ENCODE results near the gene SCTR.
"Not testable (repeated sequence)": the region's sequence is repeated elsewhere in the genome, so short reads cannot be mapped to it uniquely, and the experiment has no call there.

Gene SCTR

DNA sequence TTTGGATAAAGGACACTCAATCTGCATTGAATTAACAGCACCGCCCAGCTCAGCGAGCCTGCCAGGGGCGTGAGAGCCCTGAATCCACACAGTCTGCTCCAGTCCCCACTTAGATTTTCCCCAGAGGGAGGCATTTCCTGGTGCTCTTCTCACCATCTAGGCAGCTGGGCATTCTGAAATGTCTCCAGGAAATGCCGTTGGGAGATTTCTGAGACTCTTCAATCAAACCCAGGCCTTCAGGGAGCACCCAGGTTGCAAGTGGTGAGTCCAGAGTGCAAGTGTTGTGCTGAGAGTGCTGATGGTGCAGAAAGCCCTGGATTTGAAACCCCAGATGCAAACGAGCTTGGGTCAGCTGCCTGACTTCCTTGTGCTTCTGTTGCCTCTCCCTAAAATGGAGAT lies 116.1 kb downstream of the SCTR start:
- DNase-seq (ENCODE audit: low spot score), result no peak

DNA sequence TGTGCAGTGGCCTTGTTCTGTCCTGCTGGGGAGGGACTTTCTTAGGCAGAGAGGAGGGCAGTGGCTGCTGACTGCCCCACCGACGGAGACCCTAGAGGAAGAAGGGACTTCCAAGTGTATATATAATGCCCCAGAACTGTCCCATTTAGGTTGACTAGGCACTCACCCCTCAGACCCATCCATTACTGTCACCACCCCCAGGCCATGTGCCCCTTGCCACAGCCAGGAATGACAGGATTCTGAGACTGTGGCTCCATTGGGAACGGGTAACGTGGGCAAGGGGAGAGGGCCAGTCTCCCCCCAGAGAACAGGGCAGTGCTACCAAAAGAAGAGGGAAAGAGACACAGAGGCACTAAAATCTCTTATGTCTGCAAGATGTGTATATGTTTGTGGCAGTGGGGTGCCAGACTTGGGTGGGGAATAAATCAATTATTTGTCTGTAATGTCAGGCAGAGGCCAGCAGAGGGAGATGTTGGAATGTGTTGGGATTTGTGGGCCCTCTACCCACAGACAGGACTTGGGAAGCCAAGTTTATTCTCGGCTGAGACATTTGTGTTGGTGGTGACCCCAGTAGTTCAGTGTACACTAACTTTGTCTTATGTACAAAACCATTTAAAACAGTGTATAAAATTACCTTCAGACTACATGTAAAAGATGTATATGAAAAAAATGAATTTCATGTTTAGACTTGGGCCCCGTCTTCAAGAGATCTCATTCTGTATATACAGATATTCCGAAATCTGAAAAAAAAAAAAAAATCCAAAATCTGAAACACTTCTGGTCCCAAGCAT lies 116.7 kb downstream of the SCTR start:
- peak; percentile 70 for DNase-seq (ENCODE audit: low spot score)

DNA sequence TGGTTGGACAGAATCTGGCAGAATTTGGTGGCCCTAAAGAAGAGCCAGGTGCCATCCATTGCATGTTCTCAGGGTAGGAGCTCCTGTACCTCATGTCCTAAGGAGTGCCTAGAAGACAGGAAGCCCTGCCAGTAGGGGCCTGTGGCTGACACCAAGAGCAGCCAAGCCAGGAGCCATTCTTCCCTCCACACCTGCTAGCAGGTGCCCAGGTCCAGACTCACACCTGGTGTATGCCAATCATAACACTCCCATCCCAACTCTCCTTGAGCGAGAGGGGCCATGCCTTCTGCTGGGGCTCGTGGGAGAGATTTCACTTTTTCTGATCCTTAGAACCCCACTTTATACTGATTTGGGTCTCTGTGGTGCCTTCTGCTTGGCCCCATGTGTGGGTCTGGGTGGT lies 119.1 kb downstream of the SCTR start:
- no peak for DNase-seq (ENCODE audit: low spot score)

DNA sequence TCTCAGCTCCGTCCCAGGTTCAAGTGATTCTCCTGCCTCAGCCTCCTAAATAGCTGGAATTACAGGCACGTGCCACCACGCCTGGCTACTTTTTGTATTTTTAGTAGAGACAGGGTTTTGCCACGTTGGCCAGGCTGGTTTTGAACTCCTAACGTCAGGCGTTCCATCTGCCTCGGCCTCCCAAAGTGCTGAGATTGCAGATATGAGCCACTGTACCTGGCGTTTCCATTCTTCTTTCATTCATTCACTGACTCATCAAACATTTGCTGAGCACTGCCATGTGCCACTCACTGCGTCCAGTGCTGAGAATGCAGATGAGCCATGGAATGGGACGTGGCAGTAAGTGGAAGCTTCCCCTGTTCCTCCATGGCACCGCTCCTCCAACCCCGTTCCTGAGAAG lies 120.7 kb downstream of the SCTR start:
- DNase-seq (ENCODE audit: low spot score), result not testable (repeated sequence)

DNA sequence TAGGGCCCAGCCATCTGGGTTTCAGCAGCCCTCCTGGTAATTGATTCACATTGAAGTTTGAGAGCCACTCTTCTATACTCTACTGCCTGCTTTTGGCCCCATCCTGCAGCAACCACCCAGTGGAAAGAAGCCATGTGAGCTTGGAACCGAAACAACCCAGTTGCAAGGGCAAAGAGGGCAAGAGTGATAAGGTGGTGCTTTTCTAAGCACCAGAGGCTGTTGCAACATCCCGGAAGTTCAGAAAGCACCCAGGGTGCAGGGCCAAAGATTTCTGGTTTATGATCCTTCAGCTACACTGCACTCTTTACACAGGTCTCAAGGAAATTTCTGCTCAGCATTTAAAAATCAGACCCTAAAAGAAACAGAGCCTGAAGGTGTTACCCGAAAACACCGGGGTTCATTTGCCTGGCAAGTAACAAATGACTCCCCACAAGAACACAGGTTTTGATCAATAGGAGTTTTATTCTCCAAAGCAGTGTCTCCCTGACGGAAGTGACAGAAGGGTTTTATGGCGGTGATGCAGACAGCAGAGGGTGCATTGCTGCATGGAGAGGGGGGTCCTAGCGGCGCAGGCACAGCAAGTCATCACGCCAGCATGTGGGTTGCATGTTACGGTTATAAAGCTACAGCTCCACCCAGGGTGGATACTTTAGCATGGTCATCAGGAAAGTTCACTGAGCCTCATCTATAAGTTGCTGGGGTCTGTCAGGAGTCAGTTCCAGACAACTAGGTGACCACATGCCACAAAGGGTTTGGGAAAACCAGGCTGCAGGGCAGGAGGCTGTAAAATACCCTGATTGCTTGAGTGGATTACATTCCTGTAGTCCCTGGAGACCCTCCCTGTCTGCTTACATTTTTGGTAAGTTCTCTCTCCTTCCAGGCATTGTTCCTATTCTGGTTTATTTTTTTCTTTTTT lies 121.4 kb downstream of the SCTR start:
- no peak for DNase-seq (ENCODE audit: low spot score)

DNA sequence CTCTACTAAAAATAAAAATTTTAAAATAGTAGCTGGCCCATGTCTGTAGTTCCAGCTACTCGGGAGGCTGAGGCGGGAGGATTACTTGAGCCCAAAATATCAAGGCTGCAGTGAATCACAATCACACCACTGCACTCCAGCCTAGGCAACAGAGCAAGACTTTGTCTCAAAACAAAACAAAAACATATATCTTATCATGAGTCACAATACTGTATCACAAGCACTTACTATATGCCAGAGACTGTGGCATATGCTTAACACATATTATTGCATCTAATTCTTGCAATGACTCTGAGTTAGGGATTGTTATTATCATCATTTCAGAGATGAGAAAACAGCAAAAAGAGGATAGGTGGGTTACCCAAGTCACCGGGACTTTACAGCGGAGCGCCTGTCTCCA lies 122.2 kb downstream of the SCTR start:
- no peak for DNase-seq (ENCODE audit: low spot score)

DNA sequence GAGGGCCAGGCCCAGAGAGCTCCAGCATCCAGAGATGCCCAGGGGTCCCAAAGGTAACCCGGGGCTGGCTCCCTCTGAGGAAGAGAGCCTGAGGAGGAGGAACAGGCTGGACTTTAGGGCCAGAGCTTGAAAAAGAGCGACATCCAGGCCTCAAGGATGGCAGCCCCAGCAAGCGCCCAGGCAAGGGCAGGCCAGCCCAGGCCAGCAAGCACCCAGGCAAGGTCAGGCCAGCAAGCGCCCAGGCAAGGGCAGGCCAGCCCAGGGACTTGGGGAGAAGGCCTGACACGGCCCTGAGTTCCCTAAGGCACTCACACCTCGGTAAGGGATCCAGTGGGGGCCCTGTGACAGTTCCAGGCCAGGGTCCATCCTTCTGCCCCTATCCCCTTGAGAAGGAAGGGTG lies 127.1 kb downstream of the SCTR start:
- no peak for DNase-seq (ENCODE audit: low spot score)

DNA sequence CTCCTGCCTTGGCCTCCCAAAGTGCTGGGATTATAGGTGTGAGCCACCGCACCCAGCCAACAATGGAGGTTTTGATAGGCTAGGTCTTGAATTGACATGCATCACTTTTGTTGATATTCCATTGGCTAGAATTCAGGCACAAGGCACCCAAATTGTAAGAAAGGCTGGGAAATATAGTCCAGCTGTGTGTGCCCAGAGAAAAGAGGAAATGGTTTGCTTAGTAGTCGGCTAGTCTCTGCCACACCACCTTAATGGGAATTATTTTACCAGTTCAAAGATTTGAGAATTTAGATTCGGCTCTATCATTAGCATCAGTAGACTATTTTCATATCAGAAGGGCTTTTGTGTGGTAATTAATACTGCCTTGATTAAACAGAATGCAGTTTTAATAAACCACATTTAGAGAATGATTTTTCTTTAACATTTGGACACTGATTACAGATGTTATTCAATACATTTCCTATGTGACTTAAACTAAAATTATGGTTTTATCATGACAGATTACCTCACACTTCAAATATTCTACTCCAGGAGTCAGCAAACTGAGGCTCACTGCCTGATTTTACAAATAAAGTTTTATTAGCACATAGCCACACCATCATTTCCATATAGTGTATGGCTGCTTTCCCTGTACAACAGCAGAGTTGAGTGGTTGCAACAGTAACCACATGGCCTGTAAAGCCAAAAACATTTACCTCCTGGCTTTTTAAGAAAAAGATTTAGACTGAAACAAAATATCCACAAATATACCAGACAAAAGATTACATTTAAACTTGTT lies 130.1 kb downstream of the SCTR start:
- no peak for DNase-seq (ENCODE audit: low spot score)

Measured in pons (tissue), 1 donor.